ENCODE measurements around the gene DDX47. TPM values are rescaled to one million over a fixed set of nuclear protein-coding genes. Genes with fewer than 3 reads are reported as not detected.

The DDX47 gene
- total and polyA plus RNA-seq, 10 of the 15 experiments (the other 5 are each of a cell fraction or from before 2014, with no cell fraction given): 84.8 to 266 (median 120) TPM

DNA sequence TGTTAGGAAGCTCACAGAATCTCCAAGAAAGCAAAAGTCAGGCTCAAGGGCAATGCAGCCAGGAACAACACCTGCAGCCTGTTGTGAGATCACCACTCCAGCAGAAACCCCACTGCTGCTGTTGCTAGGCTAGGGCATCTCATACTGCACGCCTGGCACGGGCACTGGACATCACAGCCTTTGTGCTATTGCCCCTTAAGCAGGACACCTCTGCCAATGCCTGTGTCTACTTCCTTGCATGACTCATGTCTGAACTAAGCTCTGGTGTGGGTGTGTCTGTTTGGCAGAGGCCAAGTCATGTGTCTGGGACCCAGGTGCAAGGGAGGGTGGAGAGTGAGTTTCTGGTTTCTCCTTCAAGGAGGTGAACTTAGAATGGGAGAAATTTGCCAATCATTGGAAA, 10.0 kb upstream of the DDX47 start (continued):
- TF ChIP-seq, protein P1, sequence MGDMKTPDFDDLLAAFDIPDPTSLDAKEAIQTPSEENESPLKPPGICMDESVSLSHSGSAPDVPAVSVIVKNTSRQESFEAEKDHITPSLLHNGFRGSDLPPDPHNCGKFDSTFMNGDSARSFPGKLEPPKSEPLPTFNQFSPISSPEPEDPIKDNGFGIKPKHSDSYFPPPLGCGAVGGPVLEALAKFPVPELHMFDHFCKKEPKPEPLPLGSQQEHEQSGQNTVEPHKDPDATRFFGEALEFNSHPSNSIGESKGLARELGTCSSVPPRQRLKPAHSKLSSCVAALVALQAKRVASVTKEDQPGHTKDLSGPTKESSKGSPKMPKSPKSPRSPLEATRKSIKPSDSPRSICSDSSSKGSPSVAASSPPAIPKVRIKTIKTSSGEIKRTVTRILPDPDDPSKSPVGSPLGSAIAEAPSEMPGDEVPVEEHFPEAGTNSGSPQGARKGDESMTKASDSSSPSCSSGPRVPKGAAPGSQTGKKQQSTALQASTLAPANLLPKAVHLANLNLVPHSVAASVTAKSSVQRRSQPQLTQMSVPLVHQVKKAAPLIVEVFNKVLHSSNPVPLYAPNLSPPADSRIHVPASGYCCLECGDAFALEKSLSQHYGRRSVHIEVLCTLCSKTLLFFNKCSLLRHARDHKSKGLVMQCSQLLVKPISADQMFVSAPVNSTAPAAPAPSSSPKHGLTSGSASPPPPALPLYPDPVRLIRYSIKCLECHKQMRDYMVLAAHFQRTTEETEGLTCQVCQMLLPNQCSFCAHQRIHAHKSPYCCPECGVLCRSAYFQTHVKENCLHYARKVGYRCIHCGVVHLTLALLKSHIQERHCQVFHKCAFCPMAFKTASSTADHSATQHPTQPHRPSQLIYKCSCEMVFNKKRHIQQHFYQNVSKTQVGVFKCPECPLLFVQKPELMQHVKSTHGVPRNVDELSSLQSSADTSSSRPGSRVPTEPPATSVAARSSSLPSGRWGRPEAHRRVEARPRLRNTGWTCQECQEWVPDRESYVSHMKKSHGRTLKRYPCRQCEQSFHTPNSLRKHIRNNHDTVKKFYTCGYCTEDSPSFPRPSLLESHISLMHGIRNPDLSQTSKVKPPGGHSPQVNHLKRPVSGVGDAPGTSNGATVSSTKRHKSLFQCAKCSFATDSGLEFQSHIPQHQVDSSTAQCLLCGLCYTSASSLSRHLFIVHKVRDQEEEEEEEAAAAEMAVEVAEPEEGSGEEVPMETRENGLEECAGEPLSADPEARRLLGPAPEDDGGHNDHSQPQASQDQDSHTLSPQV (IDR thresholded peaks at IDR 0.05): no peak
- TF ChIP-seq NR2C2 (IDR thresholded peaks at IDR 0.05; ENCODE audit: borderline replicate concordance, control insufficient read depth, insufficient read length, low read depth) (no peak), ZNF274 (IDR thresholded peaks at IDR 0.05; ENCODE audit: insufficient read depth, insufficient read length) (no peak), POLR2AphosphoS2 (IDR thresholded peaks at IDR 0.05; ENCODE audit: low read depth, low read length) (no peak), BMI1 (IDR thresholded peaks at IDR 0.05; ENCODE audit: borderline replicate concordance) (0 out of 2 replicates have a peak, but pooled peaks have one; percentile 42), TCF7 (IDR thresholded peaks at IDR 0.05; ENCODE audit: borderline replicate concordance) (no peak), MEF2B (IDR thresholded peaks at IDR 0.05; ENCODE audit: partially characterized antibody, poor library complexity, severe bottlenecking) (no peak), TCF3 (IDR thresholded peaks at IDR 0.05; ENCODE audit: borderline replicate concordance, insufficient read depth, low read depth, low read length) (no peak), MXI1 (IDR thresholded peaks at IDR 0.05; ENCODE audit: low read depth, low read length) (no peak), ZNF384 (IDR thresholded peaks at IDR 0.05; ENCODE audit: borderline replicate concordance, low read depth, low read length) (no peak), EZH2 (IDR thresholded peaks at IDR 0.05; ENCODE audit: borderline replicate concordance, control insufficient read depth, low read depth, low read length) (no peak), RAD21 (IDR thresholded peaks at IDR 0.05; ENCODE audit: insufficient read depth, low read depth, low read length) (no peak), RCOR1 (conservative IDR thresholded peaks at IDR 0.05; ENCODE audit: low read depth, low read length) (no peak), BACH1 (IDR thresholded peaks at IDR 0.05; ENCODE audit: borderline replicate concordance) (no peak), HCFC1 (IDR thresholded peaks at IDR 0.05; ENCODE audit: low read length) (no peak), HDAC6 (IDR thresholded peaks at IDR 0.05; ENCODE audit: unreplicated experiment) (no peak), ASH2L (IDR thresholded peaks at IDR 0.05; ENCODE audit: borderline replicate concordance, low read depth) (no peak)
- TF ChIP-seq, protein P2, sequence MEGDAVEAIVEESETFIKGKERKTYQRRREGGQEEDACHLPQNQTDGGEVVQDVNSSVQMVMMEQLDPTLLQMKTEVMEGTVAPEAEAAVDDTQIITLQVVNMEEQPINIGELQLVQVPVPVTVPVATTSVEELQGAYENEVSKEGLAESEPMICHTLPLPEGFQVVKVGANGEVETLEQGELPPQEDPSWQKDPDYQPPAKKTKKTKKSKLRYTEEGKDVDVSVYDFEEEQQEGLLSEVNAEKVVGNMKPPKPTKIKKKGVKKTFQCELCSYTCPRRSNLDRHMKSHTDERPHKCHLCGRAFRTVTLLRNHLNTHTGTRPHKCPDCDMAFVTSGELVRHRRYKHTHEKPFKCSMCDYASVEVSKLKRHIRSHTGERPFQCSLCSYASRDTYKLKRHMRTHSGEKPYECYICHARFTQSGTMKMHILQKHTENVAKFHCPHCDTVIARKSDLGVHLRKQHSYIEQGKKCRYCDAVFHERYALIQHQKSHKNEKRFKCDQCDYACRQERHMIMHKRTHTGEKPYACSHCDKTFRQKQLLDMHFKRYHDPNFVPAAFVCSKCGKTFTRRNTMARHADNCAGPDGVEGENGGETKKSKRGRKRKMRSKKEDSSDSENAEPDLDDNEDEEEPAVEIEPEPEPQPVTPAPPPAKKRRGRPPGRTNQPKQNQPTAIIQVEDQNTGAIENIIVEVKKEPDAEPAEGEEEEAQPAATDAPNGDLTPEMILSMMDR (IDR thresholded peaks at IDR 0.05 in 2 of 3, conservative IDR thresholded peaks at IDR 0.05 in 1 of 3; ENCODE audit: control insufficient read depth in 2 of 3, extremely low read depth in 1 of 3, insufficient read depth in 1 of 3, low read depth in 3 of 3, low read length in 3 of 3): no peak
- TF ChIP-seq, protein P3, sequence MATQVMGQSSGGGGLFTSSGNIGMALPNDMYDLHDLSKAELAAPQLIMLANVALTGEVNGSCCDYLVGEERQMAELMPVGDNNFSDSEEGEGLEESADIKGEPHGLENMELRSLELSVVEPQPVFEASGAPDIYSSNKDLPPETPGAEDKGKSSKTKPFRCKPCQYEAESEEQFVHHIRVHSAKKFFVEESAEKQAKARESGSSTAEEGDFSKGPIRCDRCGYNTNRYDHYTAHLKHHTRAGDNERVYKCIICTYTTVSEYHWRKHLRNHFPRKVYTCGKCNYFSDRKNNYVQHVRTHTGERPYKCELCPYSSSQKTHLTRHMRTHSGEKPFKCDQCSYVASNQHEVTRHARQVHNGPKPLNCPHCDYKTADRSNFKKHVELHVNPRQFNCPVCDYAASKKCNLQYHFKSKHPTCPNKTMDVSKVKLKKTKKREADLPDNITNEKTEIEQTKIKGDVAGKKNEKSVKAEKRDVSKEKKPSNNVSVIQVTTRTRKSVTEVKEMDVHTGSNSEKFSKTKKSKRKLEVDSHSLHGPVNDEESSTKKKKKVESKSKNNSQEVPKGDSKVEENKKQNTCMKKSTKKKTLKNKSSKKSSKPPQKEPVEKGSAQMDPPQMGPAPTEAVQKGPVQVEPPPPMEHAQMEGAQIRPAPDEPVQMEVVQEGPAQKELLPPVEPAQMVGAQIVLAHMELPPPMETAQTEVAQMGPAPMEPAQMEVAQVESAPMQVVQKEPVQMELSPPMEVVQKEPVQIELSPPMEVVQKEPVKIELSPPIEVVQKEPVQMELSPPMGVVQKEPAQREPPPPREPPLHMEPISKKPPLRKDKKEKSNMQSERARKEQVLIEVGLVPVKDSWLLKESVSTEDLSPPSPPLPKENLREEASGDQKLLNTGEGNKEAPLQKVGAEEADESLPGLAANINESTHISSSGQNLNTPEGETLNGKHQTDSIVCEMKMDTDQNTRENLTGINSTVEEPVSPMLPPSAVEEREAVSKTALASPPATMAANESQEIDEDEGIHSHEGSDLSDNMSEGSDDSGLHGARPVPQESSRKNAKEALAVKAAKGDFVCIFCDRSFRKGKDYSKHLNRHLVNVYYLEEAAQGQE (IDR thresholded peaks at IDR 0.05; ENCODE audit: low read depth, low read length): no peak

Measured in GM12878 (cell line).